A673 (cell line): ENCODE measurements around the gene NFIC.
"Not testable (repeated sequence)": the region's sequence is repeated elsewhere in the genome, so short reads cannot be mapped to it uniquely, and the experiment has no call there.

Experiments
- EZH2 ChIP-seq: fragments of 200-600 bp; sonication (generic); IDR thresholded peaks from 2 replicates; pipeline ENCODE4 v1.6.1; 2017; ENCODE audit warnings: borderline replicate concordance, low read depth, mild to moderate bottlenecking, mixed read lengths, antibody characterized with exemption, low read length; ENCODE audit not compliant: poor library complexity, severe bottlenecking
- TF ChIP-seq, protein P1 (sequence below): fragments of 300-800, 200-600 bp; sonication (generic); conservative IDR thresholded peaks from 2 replicates; pipeline ENCODE4 v1.5.1; 2017; ENCODE audit warnings: low read depth, mild to moderate bottlenecking, antibody characterized with exemption, low read length, moderate library complexity, mixed read lengths

DNA sequence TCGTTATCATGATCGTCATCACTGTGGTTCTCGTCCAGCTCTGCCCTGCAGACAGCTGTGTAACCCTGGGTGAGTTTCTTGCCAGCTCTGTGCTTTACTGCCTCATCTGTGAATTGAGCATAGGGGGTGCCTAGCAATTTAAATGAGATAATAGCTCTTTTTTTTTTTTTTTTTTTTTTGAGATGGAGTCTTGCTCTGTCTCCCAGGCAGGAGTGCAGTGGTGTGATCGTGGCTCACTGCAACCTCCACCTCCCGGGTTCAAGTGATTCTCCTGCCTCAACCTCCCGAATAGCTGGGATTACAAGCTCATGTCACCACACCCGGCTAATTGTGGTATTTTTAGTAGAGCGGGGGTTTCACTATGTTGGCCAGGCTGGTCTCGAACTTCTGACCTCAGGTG lies 25.5 kb downstream of the NFIC start:
- TF ChIP-seq EZH2: not testable (repeated sequence)
- TF ChIP-seq, protein P1, sequence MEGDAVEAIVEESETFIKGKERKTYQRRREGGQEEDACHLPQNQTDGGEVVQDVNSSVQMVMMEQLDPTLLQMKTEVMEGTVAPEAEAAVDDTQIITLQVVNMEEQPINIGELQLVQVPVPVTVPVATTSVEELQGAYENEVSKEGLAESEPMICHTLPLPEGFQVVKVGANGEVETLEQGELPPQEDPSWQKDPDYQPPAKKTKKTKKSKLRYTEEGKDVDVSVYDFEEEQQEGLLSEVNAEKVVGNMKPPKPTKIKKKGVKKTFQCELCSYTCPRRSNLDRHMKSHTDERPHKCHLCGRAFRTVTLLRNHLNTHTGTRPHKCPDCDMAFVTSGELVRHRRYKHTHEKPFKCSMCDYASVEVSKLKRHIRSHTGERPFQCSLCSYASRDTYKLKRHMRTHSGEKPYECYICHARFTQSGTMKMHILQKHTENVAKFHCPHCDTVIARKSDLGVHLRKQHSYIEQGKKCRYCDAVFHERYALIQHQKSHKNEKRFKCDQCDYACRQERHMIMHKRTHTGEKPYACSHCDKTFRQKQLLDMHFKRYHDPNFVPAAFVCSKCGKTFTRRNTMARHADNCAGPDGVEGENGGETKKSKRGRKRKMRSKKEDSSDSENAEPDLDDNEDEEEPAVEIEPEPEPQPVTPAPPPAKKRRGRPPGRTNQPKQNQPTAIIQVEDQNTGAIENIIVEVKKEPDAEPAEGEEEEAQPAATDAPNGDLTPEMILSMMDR: not testable (repeated sequence)
